ENCODE results near the gene NAT9.

The NAT9 gene

GRCh38 chr17:74779501-74779900 is 3.4 kb upstream of the NAT9 start:
- Histone ChIP-seq H3K36me3 (ENCODE audit: insufficient read depth, low read length) (peaks cover 18% of the 10 kb centered on the region; the same call in 1 of the 2 replicates), H3K9me3 (ENCODE audit: insufficient read depth, low read depth, low read length) (no peaks in the 10 kb centered on the region), H3K27ac (ENCODE audit: low read depth, low read length) (no peak overlapping the region), H3K4me3 (ENCODE audit: low read length) (no peak overlapping the region), H3K9ac (ENCODE audit: low read depth, low read length) (no peak overlapping the region), H3K4me1 (ENCODE audit: insufficient read depth, low read length) (peaks cover 10% of the 10 kb centered on the region; the same call in 1 of the 2 replicates), H3K27me3 (ENCODE audit: insufficient read depth, low read length) (no peaks in the 10 kb centered on the region)
- WGBS, result 82% methylated on average over 8 of the region's 8 CpGs

- Histone ChIP-seq H3K9me3 (ENCODE audit: insufficient read depth, low read depth, low read length) (no peaks in the 10 kb centered on the region), H3K27me3 (ENCODE audit: insufficient read depth, low read length) (no peaks in the 10 kb centered on the region), H3K4me1 (ENCODE audit: insufficient read depth, low read length) (peaks cover 10% of the 10 kb centered on the region; the same call in 1 of the 2 replicates), H3K27ac (ENCODE audit: low read depth, low read length) (no peak overlapping the region), H3K36me3 (ENCODE audit: insufficient read depth, low read length) (peaks cover 20% of the 10 kb centered on the region), H3K4me3 (ENCODE audit: low read length) (no peak overlapping the region), H3K9ac (ENCODE audit: low read depth, low read length) (no peak overlapping the region)
- 83% methylated on average over 5 of the region's 5 CpGs for WGBS
Observed at GRCh38 chr17:74778960-74779359, 2.8 kb upstream of the NAT9 start.

GRCh38 chr17:74777901-74778515 is 1.9 kb upstream of the NAT9 start:
- 89% methylated on average over 6 of the region's 6 CpGs for WGBS
- Histone ChIP-seq H3K9me3 (ENCODE audit: insufficient read depth, low read depth, low read length) (no peaks in the 10 kb centered on the region), H3K4me3 (ENCODE audit: low read length) (no peak overlapping the region), H3K4me1 (ENCODE audit: insufficient read depth, low read length) (0 out of 2 replicates have a peak, but pooled peaks cover 5% of the 10 kb centered on the region), H3K27me3 (ENCODE audit: insufficient read depth, low read length) (no peaks in the 10 kb centered on the region), H3K9ac (ENCODE audit: low read depth, low read length) (no peak overlapping the region), H3K27ac (ENCODE audit: low read depth, low read length) (no peak overlapping the region), H3K36me3 (ENCODE audit: insufficient read depth, low read length) (peaks cover 29% of the 10 kb centered on the region)

- H3K27me3 ChIP-seq (ENCODE audit: insufficient read depth, low read length), result no peaks in the 10 kb centered on the region
- 0 out of 2 replicates have a peak, but pooled peaks cover 5% of the 10 kb centered on the region for H3K4me1 ChIP-seq (ENCODE audit: insufficient read depth, low read length)
- peak overlapping the region; percentile 68; the same call in 1 of the 2 replicates for H3K9ac ChIP-seq (ENCODE audit: low read depth, low read length)
- H3K9me3 ChIP-seq (ENCODE audit: insufficient read depth, low read depth, low read length), result no peaks in the 10 kb centered on the region
- 43% methylated on average over 10 of the region's 10 CpGs for WGBS
- peaks cover 34% of the 10 kb centered on the region for H3K36me3 ChIP-seq (ENCODE audit: insufficient read depth, low read length)
- peak overlapping the region; percentile 87 for H3K4me3 ChIP-seq (ENCODE audit: low read length)
- no peak overlapping the region; the same call in 1 of the 2 replicates for H3K27ac ChIP-seq (ENCODE audit: low read depth, low read length)
Observed at GRCh38 chr17:74776990-74777389, 845 bp upstream of the NAT9 start.

- 0 out of 2 replicates have a peak, but pooled peaks cover 5% of the 10 kb centered on the region for H3K4me1 ChIP-seq (ENCODE audit: insufficient read depth, low read length)
- peaks cover 39% of the 10 kb centered on the region for H3K36me3 ChIP-seq (ENCODE audit: insufficient read depth, low read length)
- peak overlapping the region; percentile 83 for H3K27ac ChIP-seq (ENCODE audit: low read depth, low read length)
- H3K27me3 ChIP-seq (ENCODE audit: insufficient read depth, low read length), result no peaks in the 10 kb centered on the region
- H3K9me3 ChIP-seq (ENCODE audit: insufficient read depth, low read depth, low read length), result no peaks in the 10 kb centered on the region
- H3K9ac ChIP-seq (ENCODE audit: low read depth, low read length), result peak overlapping the region; percentile 73
- H3K4me3 ChIP-seq (ENCODE audit: low read length), result peak overlapping the region; percentile 87
- 41% methylated on average over 12 of the region's 12 CpGs for WGBS
Observed at GRCh38 chr17:74775409-74776043, 619 bp downstream of the NAT9 start.

GRCh38 chr17:74773871-74774286 is 2.3 kb downstream of the NAT9 start:
- 91% methylated on average over 6 of the region's 6 CpGs for WGBS
- Histone ChIP-seq H3K27ac (ENCODE audit: low read depth, low read length) (no peak overlapping the region), H3K36me3 (ENCODE audit: insufficient read depth, low read length) (peaks cover 35% of the 10 kb centered on the region), H3K4me3 (ENCODE audit: low read length) (no peak overlapping the region), H3K4me1 (ENCODE audit: insufficient read depth, low read length) (0 out of 2 replicates have a peak, but pooled peaks cover 5% of the 10 kb centered on the region), H3K9ac (ENCODE audit: low read depth, low read length) (no peak overlapping the region), H3K9me3 (ENCODE audit: insufficient read depth, low read depth, low read length) (no peaks in the 10 kb centered on the region), H3K27me3 (ENCODE audit: insufficient read depth, low read length) (no peaks in the 10 kb centered on the region)

GRCh38 chr17:74773414-74773813 is 2.7 kb downstream of the NAT9 start:
- WGBS, result 95% methylated on average over 6 of the region's 6 CpGs
- no peaks in the 10 kb centered on the region for H3K9me3 ChIP-seq (ENCODE audit: insufficient read depth, low read depth, low read length)
- H3K27me3 ChIP-seq (ENCODE audit: insufficient read depth, low read length), result no peaks in the 10 kb centered on the region
- H3K4me3 ChIP-seq (ENCODE audit: low read length), result no peak overlapping the region
- H3K9ac ChIP-seq (ENCODE audit: low read depth, low read length), result no peak overlapping the region
- H3K36me3 ChIP-seq (ENCODE audit: insufficient read depth, low read length), result peaks cover 39% of the 10 kb centered on the region
- no peak overlapping the region for H3K27ac ChIP-seq (ENCODE audit: low read depth, low read length)
- H3K4me1 ChIP-seq (ENCODE audit: insufficient read depth, low read length), result 0 out of 2 replicates have a peak, but pooled peaks cover 5% of the 10 kb centered on the region

GRCh38 chr17:74772053-74772452 is 4.1 kb downstream of the NAT9 start:
- Histone ChIP-seq H3K27me3 (ENCODE audit: insufficient read depth, low read length) (no peaks in the 10 kb centered on the region), H3K4me3 (ENCODE audit: low read length) (no peak overlapping the region), H3K9me3 (ENCODE audit: insufficient read depth, low read depth, low read length) (no peaks in the 10 kb centered on the region), H3K9ac (ENCODE audit: low read depth, low read length) (no peak overlapping the region), H3K4me1 (ENCODE audit: insufficient read depth, low read length) (0 out of 2 replicates have a peak, but pooled peaks cover 3% of the 10 kb centered on the region), H3K27ac (ENCODE audit: low read depth, low read length) (no peak overlapping the region), H3K36me3 (ENCODE audit: insufficient read depth, low read length) (peaks cover 39% of the 10 kb centered on the region)
- 92% methylated on average over 13 of the region's 13 CpGs for WGBS

- no peaks in the 10 kb centered on the region for H3K9me3 ChIP-seq (ENCODE audit: insufficient read depth, low read depth, low read length)
- no peak overlapping the region for H3K9ac ChIP-seq (ENCODE audit: low read depth, low read length)
- no peaks in the 10 kb centered on the region for H3K4me1 ChIP-seq (ENCODE audit: insufficient read depth, low read length)
- H3K27ac ChIP-seq (ENCODE audit: low read depth, low read length), result no peak overlapping the region
- H3K27me3 ChIP-seq (ENCODE audit: insufficient read depth, low read length), result no peaks in the 10 kb centered on the region
- peaks cover 39% of the 10 kb centered on the region for H3K36me3 ChIP-seq (ENCODE audit: insufficient read depth, low read length)
- H3K4me3 ChIP-seq (ENCODE audit: low read length), result no peak overlapping the region
- WGBS, result 91% methylated on average over 9 of the region's 9 CpGs
Observed at GRCh38 chr17:74771319-74771914, 4.7 kb downstream of the NAT9 start.

GRCh38 chr17:74770498-74771318 is 5.4 kb downstream of the NAT9 start:
- 75% methylated on average over 16 of the region's 16 CpGs for WGBS
- Histone ChIP-seq H3K36me3 (ENCODE audit: insufficient read depth, low read length) (peaks cover 42% of the 10 kb centered on the region), H3K4me1 (ENCODE audit: insufficient read depth, low read length) (no peaks in the 10 kb centered on the region), H3K9ac (ENCODE audit: low read depth, low read length) (no peak overlapping the region), H3K27ac (ENCODE audit: low read depth, low read length) (no peak overlapping the region), H3K4me3 (ENCODE audit: low read length) (no peak overlapping the region), H3K27me3 (ENCODE audit: insufficient read depth, low read length) (no peaks in the 10 kb centered on the region), H3K9me3 (ENCODE audit: insufficient read depth, low read depth, low read length) (no peaks in the 10 kb centered on the region)
